Measurements from ENCODE around the gene AP1S1.

DNA sequence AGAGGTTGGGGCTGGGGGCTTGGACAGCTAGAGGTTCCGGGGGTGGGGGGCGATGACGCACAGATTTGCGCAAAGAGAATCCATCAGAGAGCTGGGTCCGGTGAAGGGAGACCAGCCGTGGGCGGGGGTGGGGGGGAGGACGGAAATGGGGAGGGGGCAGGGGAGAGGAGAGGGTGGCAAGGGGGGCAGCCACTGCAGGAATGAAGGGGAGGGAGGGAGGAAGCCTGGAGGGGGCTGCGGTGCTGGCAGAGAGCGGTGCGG lies 12.3 kb downstream of the AP1S1 start:
- TF ChIP-seq CTCF (IDR thresholded peaks at IDR 0.05), result no peak
- TF ChIP-seq POLR2A (IDR thresholded peaks at IDR 0.05), result no peak

Data from testis (tissue), 2 donors.